ENCODE results near the gene TMCC2. TPM values are rescaled to one million over a fixed set of nuclear protein-coding genes. Genes with fewer than 3 reads are reported as not detected.

The TMCC2 gene
- total and polyA plus RNA-seq, 10 donors = 0.74 to 146 (median 7.7) TPM

- intact Hi-C loops (cut with DNase I; ENCODE audit: low total_unique reads) = no loop called here
- peaks cover 0 to 17% (median 8%) of the 10 kb centered on the region in 6 donors for H3K4me1 ChIP-seq
- H3K36me3 ChIP-seq = peaks cover 0 to 9% (median 3%) of the 10 kb centered on the region in 6 donors
- no peaks in the 10 kb centered on the region for H3K9me3 ChIP-seq
- no peak for DNase-seq
- no peak overlapping the region for H3K4me3 ChIP-seq
- no peak overlapping the region for H3K27ac ChIP-seq
- no peaks in the 10 kb centered on the region for H3K27me3 ChIP-seq (replicated peaks in 1 of 7)
- TF ChIP-seq CTCF (IDR thresholded peaks at IDR 0.05 in 8 of 11, conservative IDR thresholded peaks at IDR 0.05 in 3 of 11) (no peak), POLR2AphosphoS5 (IDR thresholded peaks at IDR 0.05) (no peak), POLR2A (IDR thresholded peaks at IDR 0.05) (no peak)
- WGBS, 5 donors = 62 to 98% (median 83%) methylated on average over 3 of the region's 3 CpGs
Measured at GRCh38 chr1:205239078-205239477, 11.3 kb downstream of the TMCC2 start.

GRCh38 chr1:205240118-205240517 is 12.4 kb downstream of the TMCC2 start:
- intact Hi-C loops (cut with DNase I; ENCODE audit: low total_unique reads) = no loop called here
- Histone ChIP-seq H3K9me3 (no peaks in the 10 kb centered on the region), H3K27ac (peak overlapping the region in 2 of 8 donors; percentile 5 to 10), H3K4me1 (peaks cover 0 to 17% (median 8%) of the 10 kb centered on the region in 6 donors), H3K36me3 (peaks cover 0 to 9% (median 3%) of the 10 kb centered on the region in 6 donors), H3K4me3 (no peak overlapping the region), H3K27me3 (replicated peaks in 1 of 7) (no peaks in the 10 kb centered on the region)
- 54 to 90% (median 79%) methylated on average over 6 of the region's 6 CpGs for WGBS, 5 donors
- no peak for DNase-seq
- no peak for TF ChIP-seq CTCF (IDR thresholded peaks at IDR 0.05 in 8 of 11, conservative IDR thresholded peaks at IDR 0.05 in 3 of 11)
- TF ChIP-seq POLR2A (IDR thresholded peaks at IDR 0.05) = no peak
- TF ChIP-seq POLR2AphosphoS5 (IDR thresholded peaks at IDR 0.05) = peak in 1 of 3 donors; percentile 14

- no peak for DNase-seq
- H3K4me1 ChIP-seq = peaks cover 0 to 17% (median 8%) of the 10 kb centered on the region in 6 donors
- no peak overlapping the region for H3K27ac ChIP-seq
- peaks cover 0 to 9% (median 3%) of the 10 kb centered on the region in 6 donors for H3K36me3 ChIP-seq
- no peaks in the 10 kb centered on the region for H3K27me3 ChIP-seq (replicated peaks in 1 of 7)
- intact Hi-C loops (cut with DNase I; ENCODE audit: low total_unique reads) = no loop called here
- 83 to 91% (median 85%) methylated on average over 3 of the region's 3 CpGs for WGBS, 5 donors
- no peaks in the 10 kb centered on the region for H3K9me3 ChIP-seq
- no peak for TF ChIP-seq POLR2AphosphoS5 (IDR thresholded peaks at IDR 0.05)
- no peak overlapping the region for H3K4me3 ChIP-seq
Measured at GRCh38 chr1:205240569-205240968, 12.8 kb downstream of the TMCC2 start.

GRCh38 chr1:205241366-205242030 is 13.8 kb downstream of the TMCC2 start:
- 96 to 97% (median 96%) methylated on average over 29 to 36 of the region's 36 CpGs for WGBS, 5 donors
- Histone ChIP-seq H3K4me1 (peaks cover 0 to 17% (median 8%) of the 10 kb centered on the region in 6 donors), H3K9me3 (no peaks in the 10 kb centered on the region), H3K36me3 (peaks cover 0 to 9% (median 3%) of the 10 kb centered on the region in 6 donors), H3K27ac (no peak overlapping the region), H3K4me3 (no peak overlapping the region), H3K27me3 (replicated peaks in 1 of 7) (no peaks in the 10 kb centered on the region)
- DNase-seq = no peak
- no peak for TF ChIP-seq POLR2A (IDR thresholded peaks at IDR 0.05)
- no peak for TF ChIP-seq CTCF (IDR thresholded peaks at IDR 0.05 in 8 of 11, conservative IDR thresholded peaks at IDR 0.05 in 3 of 11)
- TF ChIP-seq POLR2AphosphoS5 (IDR thresholded peaks at IDR 0.05) = no peak
- intact Hi-C loops (cut with DNase I; ENCODE audit: low total_unique reads) = no loop called here

Data from spleen (tissue), 11 donors.